Endothelial cell (in vitro differentiated cells): Measurements from ENCODE around the gene CTNNA3. TPM values are rescaled to one million over a fixed set of nuclear protein-coding genes. Genes with fewer than 3 reads are reported as not detected.

Source experiments
- DNase-seq: peaks from one replicate; pipeline ENCODE4 v3.0.0; 2021; ENCODE audit warnings: low spot score
- H3K27ac Mint-ChIP-seq: one replicate; pipeline ENCODE4 v1.8.0; 2021; ENCODE audit warnings: mixed read lengths, inconsistent platforms; ENCODE audit not compliant: unreplicated experiment
- H3K27me3 Mint-ChIP-seq: one replicate; pipeline ENCODE4 v1.8.0; 2021; ENCODE audit warnings: mild to moderate bottlenecking, moderate library complexity, mixed read lengths, inconsistent platforms; ENCODE audit not compliant: unreplicated experiment
- H3K36me3 Mint-ChIP-seq: one replicate; pipeline ENCODE4 v1.8.0; 2021; ENCODE audit warnings: mild to moderate bottlenecking, low read depth, mixed read lengths, inconsistent platforms; ENCODE audit not compliant: unreplicated experiment
- H3K4me1 Mint-ChIP-seq: one replicate; pipeline ENCODE4 v1.8.0; 2021; ENCODE audit warnings: mild to moderate bottlenecking, mixed read lengths, inconsistent platforms; ENCODE audit not compliant: unreplicated experiment
- H3K4me3 Mint-ChIP-seq: one replicate; pipeline ENCODE4 v1.8.0; 2021; ENCODE audit warnings: mild to moderate bottlenecking, mixed read lengths, inconsistent platforms; ENCODE audit not compliant: unreplicated experiment
- H3K9me3 Mint-ChIP-seq: one replicate; pipeline ENCODE4 v1.8.0; 2021; ENCODE audit warnings: mixed read lengths, inconsistent platforms; ENCODE audit not compliant: unreplicated experiment
- CTCF ChIP-seq: fragments of 200-600 bp; sonication (generic); IDR thresholded peaks from one replicate; pipeline ENCODE4 v1.5.0; 2021; ENCODE audit warnings: antibody characterized with exemption; ENCODE audit not compliant: unreplicated experiment
- total RNA-seq: library from RNA; stranded (reverse); fragmentation: NEBNext Ultra II Directional; extraction: Animal tissue kit (Norgen Biotek cat#: 25700); gene quantifications from one replicate; pipeline ENCODE4 v1.2.1, GENCODE V29; 2021; ENCODE audit not compliant: unreplicated experiment

CTNNA3 gene
- total RNA-seq, 1 donor from 2014 or later, result 2.3 TPM

GRCh38 chr10:67299761-67300160, 396.2 kb downstream of the CTNNA3 start:
- Mint-ChIP-seq H3K27me3 (no peaks in the 10 kb centered on the region), H3K4me3 (no peak overlapping the region), H3K9me3 (no peaks in the 10 kb centered on the region), H3K27ac (no peak overlapping the region), H3K4me1 (no peaks in the 10 kb centered on the region), H3K36me3 (no peaks in the 10 kb centered on the region)
- DNase-seq, result no peak
- TF ChIP-seq CTCF, result no peak

GRCh38 chr10:67297637-67298181, 398.3 kb downstream of the CTNNA3 start:
- no peaks in the 10 kb centered on the region for H3K4me1 Mint-ChIP-seq
- no peak for DNase-seq
- H3K27me3 Mint-ChIP-seq, result no peaks in the 10 kb centered on the region
- no peak overlapping the region for H3K4me3 Mint-ChIP-seq
- H3K27ac Mint-ChIP-seq, result no peak overlapping the region
- no peak for TF ChIP-seq CTCF
- H3K36me3 Mint-ChIP-seq, result no peaks in the 10 kb centered on the region
- no peaks in the 10 kb centered on the region for H3K9me3 Mint-ChIP-seq

GRCh38 chr10:67296926-67297325, 399.1 kb downstream of the CTNNA3 start:
- H3K36me3 Mint-ChIP-seq, result no peaks in the 10 kb centered on the region
- DNase-seq, result no peak
- no peak for TF ChIP-seq CTCF
- no peaks in the 10 kb centered on the region for H3K4me1 Mint-ChIP-seq
- H3K9me3 Mint-ChIP-seq, result no peaks in the 10 kb centered on the region
- no peak overlapping the region for H3K27ac Mint-ChIP-seq
- H3K27me3 Mint-ChIP-seq, result no peaks in the 10 kb centered on the region
- H3K4me3 Mint-ChIP-seq, result no peak overlapping the region

- Mint-ChIP-seq H3K27ac (no peak overlapping the region), H3K36me3 (no peaks in the 10 kb centered on the region), H3K4me3 (no peak overlapping the region), H3K27me3 (no peaks in the 10 kb centered on the region), H3K9me3 (no peaks in the 10 kb centered on the region), H3K4me1 (no peaks in the 10 kb centered on the region)
- DNase-seq, result no peak
- TF ChIP-seq CTCF, result no peak
These were observed 407.1 kb downstream of the CTNNA3 start for GRCh38 chr10:67288688-67289410.

- Mint-ChIP-seq H3K4me1 (peaks cover 4% of the 10 kb centered on the region), H3K27ac (no peak overlapping the region), H3K9me3 (no peaks in the 10 kb centered on the region), H3K36me3 (no peaks in the 10 kb centered on the region), H3K4me3 (no peak overlapping the region), H3K27me3 (no peaks in the 10 kb centered on the region)
- TF ChIP-seq CTCF, result no peak
- DNase-seq, result no peak
These were observed 411.4 kb downstream of the CTNNA3 start for GRCh38 chr10:67284589-67284988.
